Neuron (in vitro differentiated cells): ENCODE data around the gene UGCG.

Experiments
- H2AFZ ChIP-seq: one replicate; pipeline ENCODE4 v1.6.1; 2013; ENCODE audit warnings: low read depth, mild to moderate bottlenecking, inconsistent platforms, low read length, moderate library complexity
- H3K27me3 ChIP-seq: one replicate; pipeline ENCODE4 v1.6.1; 2013; ENCODE audit warnings: low read length; ENCODE audit not compliant: insufficient read depth
- H3K36me3 ChIP-seq: one replicate; pipeline ENCODE4 v1.6.1; 2013; ENCODE audit warnings: low read length; ENCODE audit not compliant: insufficient read depth
- H3K4me1 ChIP-seq: one replicate; pipeline ENCODE4 v1.6.1; 2013; ENCODE audit warnings: low read length; ENCODE audit not compliant: insufficient read depth
- H3K4me3 ChIP-seq: 2 replicates; pipeline ENCODE4 v1.5.1; 2013; ENCODE audit warnings: mild to moderate bottlenecking, low read length, moderate library complexity
- H3K9me3 ChIP-seq: one replicate; pipeline ENCODE4 v1.6.1; 2013; ENCODE audit warnings: low read length

Gene UGCG

GRCh38 chr9:111895996-111896941 is at the start of gene UGCG:
TSS of gene UGCG (plus strand) at chr9:111896814. CDS start at chr9:111897216, 402 bp downstream.
- H3K9me3 ChIP-seq: no peaks in the 10 kb centered on the region
- H2AFZ ChIP-seq: peak within 1 kb of the TSS; percentile 79
- H3K4me3 ChIP-seq: peak within 1 kb of the TSS; percentile 97
- peaks cover 19% of the 10 kb centered on the region for H3K4me1 ChIP-seq
- no peaks in the 10 kb centered on the region for H3K36me3 ChIP-seq
- H3K27me3 ChIP-seq: no peaks in the 10 kb centered on the region

GRCh38 chr9:111851553-111851952 is 45.1 kb upstream of the UGCG start:
- H3K9me3 ChIP-seq: no peaks in the 10 kb centered on the region
- no peaks in the 10 kb centered on the region for H3K27me3 ChIP-seq
- no peaks in the 10 kb centered on the region for H3K36me3 ChIP-seq
- no peaks in the 10 kb centered on the region for H3K4me1 ChIP-seq
- H2AFZ ChIP-seq: no peak overlapping the region
- no peak overlapping the region for H3K4me3 ChIP-seq

- Histone ChIP-seq H3K9me3 (no peaks in the 10 kb centered on the region), H3K4me1 (no peaks in the 10 kb centered on the region), H3K27me3 (no peaks in the 10 kb centered on the region), H3K4me3 (no peak overlapping the region), H2AFZ (no peak overlapping the region), H3K36me3 (no peaks in the 10 kb centered on the region)
These were observed 44.3 kb upstream of the UGCG start for GRCh38 chr9:111852291-111852690.

GRCh38 chr9:111853450-111853827 is 43.2 kb upstream of the UGCG start:
- Histone ChIP-seq H2AFZ (no peak overlapping the region), H3K27me3 (no peaks in the 10 kb centered on the region), H3K4me3 (no peak overlapping the region), H3K36me3 (no peaks in the 10 kb centered on the region), H3K9me3 (no peaks in the 10 kb centered on the region), H3K4me1 (no peaks in the 10 kb centered on the region)

GRCh38 chr9:111854799-111855198 is 41.8 kb upstream of the UGCG start:
- Histone ChIP-seq H3K4me3 (no peak overlapping the region), H3K27me3 (no peaks in the 10 kb centered on the region), H3K9me3 (no peaks in the 10 kb centered on the region), H2AFZ (no peak overlapping the region), H3K4me1 (no peaks in the 10 kb centered on the region), H3K36me3 (no peaks in the 10 kb centered on the region)

- Histone ChIP-seq H3K4me3 (no peak overlapping the region), H3K27me3 (no peaks in the 10 kb centered on the region), H3K9me3 (no peaks in the 10 kb centered on the region), H2AFZ (no peak overlapping the region), H3K4me1 (no peaks in the 10 kb centered on the region), H3K36me3 (no peaks in the 10 kb centered on the region)
These were observed 38.9 kb upstream of the UGCG start for GRCh38 chr9:111857555-111858211.

- Histone ChIP-seq H3K27me3 (no peaks in the 10 kb centered on the region), H2AFZ (no peak overlapping the region), H3K4me3 (no peak overlapping the region), H3K36me3 (no peaks in the 10 kb centered on the region), H3K9me3 (no peaks in the 10 kb centered on the region), H3K4me1 (no peaks in the 10 kb centered on the region)
These were observed 36.2 kb upstream of the UGCG start for GRCh38 chr9:111860443-111860842.

GRCh38 chr9:111863636-111864035 is 33.0 kb upstream of the UGCG start:
- Histone ChIP-seq H3K9me3 (no peaks in the 10 kb centered on the region), H3K36me3 (no peaks in the 10 kb centered on the region), H3K4me1 (no peaks in the 10 kb centered on the region), H3K27me3 (no peaks in the 10 kb centered on the region), H2AFZ (no peak overlapping the region), H3K4me3 (no peak overlapping the region)

- no peaks in the 10 kb centered on the region for H3K9me3 ChIP-seq
- H3K36me3 ChIP-seq: no peaks in the 10 kb centered on the region
- no peaks in the 10 kb centered on the region for H3K27me3 ChIP-seq
- no peaks in the 10 kb centered on the region for H3K4me1 ChIP-seq
- no peak overlapping the region for H3K4me3 ChIP-seq
- H2AFZ ChIP-seq: no peak overlapping the region
These were observed 29.6 kb upstream of the UGCG start for GRCh38 chr9:111866976-111867375.

- Histone ChIP-seq H3K27me3 (no peaks in the 10 kb centered on the region), H3K36me3 (no peaks in the 10 kb centered on the region), H3K4me3 (no peak overlapping the region), H2AFZ (no peak overlapping the region), H3K9me3 (no peaks in the 10 kb centered on the region), H3K4me1 (no peaks in the 10 kb centered on the region)
These were observed 28.1 kb upstream of the UGCG start for GRCh38 chr9:111868475-111868874.

GRCh38 chr9:111870774-111871498 is 25.7 kb upstream of the UGCG start:
- no peak overlapping the region for H3K4me3 ChIP-seq
- H2AFZ ChIP-seq: no peak overlapping the region
- no peaks in the 10 kb centered on the region for H3K36me3 ChIP-seq
- no peaks in the 10 kb centered on the region for H3K27me3 ChIP-seq
- no peaks in the 10 kb centered on the region for H3K9me3 ChIP-seq
- no peaks in the 10 kb centered on the region for H3K4me1 ChIP-seq

- H3K9me3 ChIP-seq: no peaks in the 10 kb centered on the region
- no peaks in the 10 kb centered on the region for H3K4me1 ChIP-seq
- H2AFZ ChIP-seq: no peak overlapping the region
- H3K4me3 ChIP-seq: no peak overlapping the region
- no peaks in the 10 kb centered on the region for H3K27me3 ChIP-seq
- H3K36me3 ChIP-seq: no peaks in the 10 kb centered on the region
These were observed 25.1 kb upstream of the UGCG start for GRCh38 chr9:111871499-111871855.

- H3K4me1 ChIP-seq: no peaks in the 10 kb centered on the region
- no peaks in the 10 kb centered on the region for H3K27me3 ChIP-seq
- no peaks in the 10 kb centered on the region for H3K36me3 ChIP-seq
- no peak overlapping the region for H2AFZ ChIP-seq
- H3K4me3 ChIP-seq: no peak overlapping the region
- no peaks in the 10 kb centered on the region for H3K9me3 ChIP-seq
These were observed 23.7 kb upstream of the UGCG start for GRCh38 chr9:111872886-111873285.
